Measurements from ENCODE around the gene MSGN1.

Gene MSGN1

DNA sequence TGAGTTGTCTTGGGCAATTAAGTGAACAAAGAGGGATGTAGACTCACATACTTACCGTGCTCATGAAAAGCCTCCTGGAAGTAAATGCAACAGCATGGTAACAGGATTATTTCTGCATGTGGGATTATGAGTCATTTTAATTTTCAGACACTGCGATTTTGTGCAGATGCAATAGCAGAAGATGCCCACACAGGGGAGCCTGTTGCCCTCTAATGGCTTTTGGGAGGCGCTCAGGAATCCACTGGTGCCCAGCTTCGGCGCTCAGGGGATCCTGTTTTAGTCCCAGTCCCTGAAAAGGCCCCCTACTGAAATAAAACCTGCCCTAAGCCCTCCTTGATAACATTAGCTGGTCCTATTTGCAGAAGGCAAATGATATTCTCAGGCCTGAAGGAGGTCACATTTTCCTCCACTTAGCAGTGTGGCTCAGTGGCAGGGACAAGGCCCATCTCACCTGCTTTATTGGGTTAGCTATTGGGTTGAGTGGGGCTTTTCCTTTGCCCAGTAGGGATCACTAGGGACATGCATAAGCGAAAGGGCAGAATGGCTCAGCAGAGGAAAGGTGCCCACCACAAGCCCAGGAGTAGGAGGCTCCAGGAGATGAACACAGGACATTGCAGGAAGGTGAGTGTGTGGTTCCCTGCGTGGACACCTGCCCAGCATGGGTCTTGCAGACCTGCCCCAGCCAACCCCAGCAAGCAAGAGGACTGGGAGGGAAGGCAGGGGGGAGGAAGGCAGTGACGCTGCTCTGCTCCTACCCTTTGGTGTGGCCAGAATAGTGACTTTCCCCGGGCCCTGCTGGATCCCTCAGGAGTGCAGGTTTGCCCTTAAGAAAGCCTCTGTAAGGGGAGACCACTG lies 35.7 kb downstream of the MSGN1 start:
- no peak overlapping the region for H3K4me3 ChIP-seq (ENCODE audit: low read length)

DNA sequence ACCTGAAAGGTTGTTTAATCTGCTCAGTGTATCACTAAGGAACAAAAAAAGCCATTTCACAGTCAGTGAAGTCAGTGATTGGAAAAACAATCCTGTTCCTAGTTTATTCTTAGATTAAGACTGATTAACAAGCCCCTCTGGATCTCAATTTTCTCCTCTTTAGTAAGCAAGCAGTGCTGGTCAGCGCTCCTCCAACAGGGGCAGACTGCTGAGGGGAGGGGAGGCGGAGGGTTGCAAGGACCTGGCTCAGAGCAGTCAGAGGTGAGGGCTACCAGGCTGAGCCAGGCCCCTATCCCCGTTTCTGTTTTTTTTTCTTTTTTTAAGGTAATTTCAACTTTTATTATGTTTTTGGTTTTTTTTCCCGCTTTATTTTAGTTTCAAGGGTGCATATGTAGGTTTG lies 37.5 kb downstream of the MSGN1 start:
- Histone ChIP-seq H3K27me3 (ENCODE audit: control insufficient read depth, insufficient read depth, low read length) (no peaks in the 10 kb centered on the region), H3K9me3 (ENCODE audit: control insufficient read depth, low read depth, low read length) (no peaks in the 10 kb centered on the region), H3K36me3 (ENCODE audit: control insufficient read depth, low read depth, low read length) (no peaks in the 10 kb centered on the region), H3K4me3 (ENCODE audit: low read length) (no peak overlapping the region), H3K9ac (ENCODE audit: low read length) (no peak overlapping the region), H3K4me1 (ENCODE audit: control insufficient read depth, low read depth, low read length) (no peaks in the 10 kb centered on the region), H3K27ac (ENCODE audit: low read length) (no peak overlapping the region)

More for the DNA sequence above, 35.7 kb downstream of the MSGN1 start:
- H3K27ac ChIP-seq (ENCODE audit: low read length): no peak overlapping the region
- no peaks in the 10 kb centered on the region for H3K9me3 ChIP-seq (ENCODE audit: control insufficient read depth, low read depth, low read length)
- H3K36me3 ChIP-seq (ENCODE audit: control insufficient read depth, low read depth, low read length): no peaks in the 10 kb centered on the region
- H3K27me3 ChIP-seq (ENCODE audit: control insufficient read depth, insufficient read depth, low read length): no peaks in the 10 kb centered on the region
- H3K4me1 ChIP-seq (ENCODE audit: control insufficient read depth, low read depth, low read length): no peaks in the 10 kb centered on the region
- no peak overlapping the region for H3K9ac ChIP-seq (ENCODE audit: low read length)

DNA sequence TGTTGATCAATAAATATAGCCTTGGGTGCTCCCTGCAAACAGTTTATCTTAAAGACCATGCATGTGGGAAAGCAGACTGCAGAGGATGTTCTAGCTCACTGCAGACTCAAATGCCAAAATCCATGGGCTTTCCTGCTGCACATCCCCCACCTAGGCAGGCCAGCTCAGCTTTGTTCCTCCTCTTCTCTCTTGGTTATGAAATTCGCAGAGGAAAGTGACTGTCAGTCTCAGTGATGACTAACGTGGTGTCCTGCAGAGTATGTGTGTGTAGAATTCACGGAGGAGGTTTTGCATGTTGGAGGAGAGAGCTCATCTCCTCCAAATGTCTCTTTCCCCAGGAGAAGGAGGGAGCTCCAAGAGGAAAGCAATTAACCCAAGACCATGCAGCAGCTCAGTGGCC lies 40.8 kb downstream of the MSGN1 start:
- Histone ChIP-seq H3K36me3 (ENCODE audit: control insufficient read depth, low read depth, low read length) (no peaks in the 10 kb centered on the region), H3K27me3 (ENCODE audit: control insufficient read depth, insufficient read depth, low read length) (no peaks in the 10 kb centered on the region), H3K27ac (ENCODE audit: low read length) (no peak overlapping the region), H3K9ac (ENCODE audit: low read length) (no peak overlapping the region), H3K4me1 (ENCODE audit: control insufficient read depth, low read depth, low read length) (no peaks in the 10 kb centered on the region), H3K9me3 (ENCODE audit: control insufficient read depth, low read depth, low read length) (no peaks in the 10 kb centered on the region), H3K4me3 (ENCODE audit: low read length) (no peak overlapping the region)

DNA sequence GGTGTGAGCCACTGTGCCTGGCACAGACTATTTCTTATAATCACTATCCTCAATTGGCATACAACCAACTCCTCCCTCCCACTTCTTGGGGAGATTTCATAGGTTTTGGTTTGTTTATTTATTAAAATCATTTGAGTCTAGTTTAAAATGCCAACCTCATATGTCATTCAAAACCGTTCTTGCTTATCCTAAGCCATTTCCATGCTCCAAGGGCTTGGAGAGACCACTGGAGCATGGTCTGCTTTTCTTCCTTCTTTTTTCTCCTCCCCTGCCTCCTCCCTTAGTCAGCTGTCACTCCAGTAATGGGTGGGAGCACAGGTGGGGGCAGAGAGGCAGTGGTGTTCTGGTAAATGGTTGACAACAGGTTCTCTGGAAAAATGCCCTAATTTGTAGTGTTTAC lies 41.8 kb downstream of the MSGN1 start:
- Histone ChIP-seq H3K4me1 (ENCODE audit: control insufficient read depth, low read depth, low read length) (no peaks in the 10 kb centered on the region), H3K9ac (ENCODE audit: low read length) (no peak overlapping the region), H3K27ac (ENCODE audit: low read length) (no peak overlapping the region), H3K36me3 (ENCODE audit: control insufficient read depth, low read depth, low read length) (no peaks in the 10 kb centered on the region), H3K27me3 (ENCODE audit: control insufficient read depth, insufficient read depth, low read length) (no peaks in the 10 kb centered on the region), H3K4me3 (ENCODE audit: low read length) (no peak overlapping the region), H3K9me3 (ENCODE audit: control insufficient read depth, low read depth, low read length) (no peaks in the 10 kb centered on the region)

DNA sequence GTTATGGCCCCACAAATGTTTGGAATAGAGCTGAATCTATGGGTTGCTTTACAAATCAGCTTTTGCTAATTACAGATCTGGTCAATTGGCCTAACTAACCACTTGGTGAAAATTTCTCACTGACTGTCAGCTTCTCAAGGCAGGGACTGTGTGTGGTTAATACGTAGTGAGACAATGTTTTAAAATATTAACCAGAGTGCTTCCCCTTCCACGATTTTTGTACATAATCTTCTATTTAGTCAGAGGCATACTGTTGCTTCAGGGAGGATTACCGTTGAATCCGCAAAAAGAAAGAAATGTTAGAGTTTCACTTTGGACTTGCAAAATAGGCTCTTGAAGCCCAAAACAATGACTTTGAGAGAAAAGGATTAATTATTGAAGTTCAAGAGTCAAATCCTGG lies 47.3 kb downstream of the MSGN1 start:
- no peaks in the 10 kb centered on the region for H3K9me3 ChIP-seq (ENCODE audit: control insufficient read depth, low read depth, low read length)
- no peak overlapping the region for H3K4me3 ChIP-seq (ENCODE audit: low read length)
- H3K27ac ChIP-seq (ENCODE audit: low read length): no peak overlapping the region
- H3K4me1 ChIP-seq (ENCODE audit: control insufficient read depth, low read depth, low read length): no peaks in the 10 kb centered on the region
- H3K27me3 ChIP-seq (ENCODE audit: control insufficient read depth, insufficient read depth, low read length): no peaks in the 10 kb centered on the region
- no peak overlapping the region for H3K9ac ChIP-seq (ENCODE audit: low read length)
- no peaks in the 10 kb centered on the region for H3K36me3 ChIP-seq (ENCODE audit: control insufficient read depth, low read depth, low read length)

DNA sequence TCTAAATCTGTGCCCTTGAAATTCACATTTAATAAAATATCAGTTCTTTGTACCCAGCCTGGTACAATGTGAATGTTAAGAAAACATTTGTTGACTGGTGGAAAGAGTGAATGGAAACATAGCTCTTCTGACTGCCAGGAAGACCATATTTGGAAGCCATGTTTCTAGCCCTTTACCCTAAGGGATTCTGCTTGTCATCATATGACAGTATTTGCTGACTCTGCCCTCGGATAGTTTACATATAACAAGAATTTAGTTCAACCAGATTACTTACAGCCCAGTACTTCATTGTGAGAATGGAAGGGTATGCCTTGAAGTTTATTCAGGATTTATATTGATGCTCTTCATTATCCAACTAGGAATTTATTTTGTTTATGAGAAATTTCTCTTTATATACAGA lies 48.4 kb downstream of the MSGN1 start:
- Histone ChIP-seq H3K27ac (ENCODE audit: low read length) (no peak overlapping the region), H3K9ac (ENCODE audit: low read length) (no peak overlapping the region), H3K36me3 (ENCODE audit: control insufficient read depth, low read depth, low read length) (no peaks in the 10 kb centered on the region), H3K4me1 (ENCODE audit: control insufficient read depth, low read depth, low read length) (no peaks in the 10 kb centered on the region), H3K9me3 (ENCODE audit: control insufficient read depth, low read depth, low read length) (no peaks in the 10 kb centered on the region), H3K27me3 (ENCODE audit: control insufficient read depth, insufficient read depth, low read length) (no peaks in the 10 kb centered on the region), H3K4me3 (ENCODE audit: low read length) (no peak overlapping the region)

DNA sequence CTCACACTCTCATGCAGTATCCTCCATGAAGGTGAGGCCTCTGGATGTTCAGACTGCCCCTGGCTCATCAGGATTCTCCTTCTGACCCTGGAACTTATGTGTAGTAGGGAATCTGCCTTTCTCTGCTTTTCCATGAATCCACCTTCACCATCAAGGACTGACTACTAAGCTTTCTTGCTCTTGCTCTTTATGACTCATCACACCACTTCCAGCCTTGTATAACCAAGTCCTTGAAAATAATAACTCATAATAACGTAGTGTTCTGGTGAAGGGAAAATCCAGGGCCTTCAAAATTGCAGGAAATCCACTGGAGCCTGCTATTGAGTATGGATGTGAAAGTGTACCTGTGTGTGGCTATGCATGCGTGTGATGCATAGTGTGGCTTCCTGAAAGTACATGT lies 50.9 kb downstream of the MSGN1 start:
- Histone ChIP-seq H3K36me3 (ENCODE audit: control insufficient read depth, low read depth, low read length) (no peaks in the 10 kb centered on the region), H3K4me3 (ENCODE audit: low read length) (no peak overlapping the region), H3K9me3 (ENCODE audit: control insufficient read depth, low read depth, low read length) (no peaks in the 10 kb centered on the region), H3K4me1 (ENCODE audit: control insufficient read depth, low read depth, low read length) (no peaks in the 10 kb centered on the region), H3K27ac (ENCODE audit: low read length) (no peak overlapping the region), H3K9ac (ENCODE audit: low read length) (no peak overlapping the region), H3K27me3 (ENCODE audit: control insufficient read depth, insufficient read depth, low read length) (no peaks in the 10 kb centered on the region)

Measured in iPS-18a (cell line).